ENCODE data around the gene CPNE2. TPM values are rescaled to one million over a fixed set of nuclear protein-coding genes. Genes with fewer than 3 reads are reported as not detected.

CPNE2 gene
- total and polyA plus RNA-seq, 10 of the 15 experiments (the other 5 are each of a cell fraction or from before 2014, with no cell fraction given), result 3.1 to 22.1 (median 9.9) TPM

- RAD21 ChIA-PET (ENCODE audit: unreplicated experiment), result no interaction called here
- 98% methylated on average over 4 of the region's 4 CpGs for WGBS (ENCODE audit: insufficient coverage, insufficient replicate concordance, low lambda C conversion rate, missing lambda C conversion rate)
- SMC1A ChIA-PET (ENCODE audit: uncharacterized antibody, unreplicated experiment), result no interaction called here
- TF ChIP-seq NRF1 (conservative IDR thresholded peaks at IDR 0.05; ENCODE audit: low read depth, low read length), result no peak
- TF ChIP-seq ZBTB40 (IDR thresholded peaks at IDR 0.05; ENCODE audit: borderline replicate concordance), result no peak
- no peak for TF ChIP-seq PML (IDR thresholded peaks at IDR 0.05; ENCODE audit: low read length)
- TF ChIP-seq PKNOX1 (IDR thresholded peaks at IDR 0.05), result no peak
- no peak for TF ChIP-seq NFIC (IDR thresholded peaks at IDR 0.05; ENCODE audit: low read depth, low read length)
- no peak for TF ChIP-seq TAF1 (IDR thresholded peaks at IDR 0.05; ENCODE audit: borderline replicate concordance, low read depth, low read length)
- no peak for TF ChIP-seq HCFC1 (IDR thresholded peaks at IDR 0.05; ENCODE audit: low read length)
- Histone ChIP-seq H2AFZ (ENCODE audit: control insufficient read depth, low read depth, low read length) (no peak overlapping the region), H3K9me3 (replicated peaks; ENCODE audit: control insufficient read depth, insufficient read depth, low read length) (no peaks in the 10 kb centered on the region), H3K79me2 (ENCODE audit: control insufficient read depth, insufficient read depth, low read length) (no peaks in the 10 kb centered on the region), H3K4me1 (ENCODE audit: control insufficient read depth, insufficient read depth, low read length) (no peaks in the 10 kb centered on the region), H3K4me2 (ENCODE audit: control insufficient read depth, insufficient read depth) (no peak overlapping the region), H3K27ac (ENCODE audit: control insufficient read depth, insufficient read depth) (no peak overlapping the region), H3K4me3 (no peak overlapping the region), H3K9ac (ENCODE audit: control insufficient read depth, insufficient read depth, low read length) (no peak overlapping the region), H3K27me3 (replicated peaks in 1 of 2; ENCODE audit: control insufficient read depth in 2 of 2, insufficient read depth in 2 of 2, low read length in 1 of 2) (no peaks in the 10 kb centered on the region), H3K36me3 (ENCODE audit: control insufficient read depth in 2 of 2, insufficient read depth in 2 of 2, low read length in 1 of 2) (peaks cover 3 to 41% of the 10 kb centered on the region in 2 experiments), H4K20me1 (ENCODE audit: control insufficient read depth, insufficient read depth) (no peaks in the 10 kb centered on the region)
- no peak for DNase-seq (ENCODE audit: low read depth, low spot score)
- in situ Hi-C loops (cut with MboI) (no loop called here), intact Hi-C loops (cut with micrococcal nuclease; ENCODE audit: unreplicated experiment) (no loop called here)
- no peak for ATAC-seq
- no peak for FAIRE-seq
- no TSS peak for BruUV-seq (replicated peaks)
- POLR2A ChIA-PET, result interaction anchor here (0.6 kb wide), 1 partner anchor 71 kb away, joined by 6 read pairs; no protein-coding TSS in a partner anchor
- CTCF ChIA-PET, result interaction anchor here (0.6 to 1.4 kb wide), 4 partner anchors 10 to 292 kb away, joined by 3 to 5 read pairs (median 3); no protein-coding TSS in a partner anchor
Measured at GRCh38 chr16:57159447-57159846, 67.1 kb downstream of the CPNE2 start.
